ENCODE results near the gene PPP1R14D.

PPP1R14D gene

GRCh38 chr15:40873694-40874561 lies 45.4 kb upstream of the PPP1R14D start, which contains the start of gene RHOV:
Gene RHOV (minus strand): TSS chr15:40874234. CDS start chr15:40874139, 95 bp downstream.
- peaks cover 10% of the 10 kb centered on the region for H3K4me1 ChIP-seq (ENCODE audit: low read length)
- H4K20me1 ChIP-seq (ENCODE audit: insufficient read depth, low read length) = no peaks in the 10 kb centered on the region
- H3F3A ChIP-seq (ENCODE audit: insufficient read depth, low read length) = no peaks in the 10 kb centered on the region
- H3K9ac ChIP-seq (ENCODE audit: low read length) = no peak within 1 kb of the TSS
- H3K36me3 ChIP-seq (replicated peaks; ENCODE audit: insufficient read depth, low read length) = no peaks in the 10 kb centered on the region
- no peaks in the 10 kb centered on the region for H3K9me2 ChIP-seq (replicated peaks; ENCODE audit: insufficient read depth, low read length)
- H3K4me2 ChIP-seq (ENCODE audit: low read depth, low read length) = peak within 1 kb of the TSS; percentile 80
- H3K79me2 ChIP-seq (ENCODE audit: low read length) = no peaks in the 10 kb centered on the region
- H3K9me3 ChIP-seq (replicated peaks; ENCODE audit: insufficient read depth, low read length) = no peaks in the 10 kb centered on the region
- H2AFZ ChIP-seq (ENCODE audit: low read length) = peak within 1 kb of the TSS; percentile 63
- no peaks in the 10 kb centered on the region for H3K27me3 ChIP-seq (replicated peaks; ENCODE audit: insufficient read depth, low read length)
- H3K27ac ChIP-seq (ENCODE audit: low read length) = no peak within 1 kb of the TSS
- peak within 1 kb of the TSS; percentile 52 for H3K4me3 ChIP-seq (ENCODE audit: low read length)
- peak; percentile 35 for DNase-seq
- TF ChIP-seq EZH2phosphoT487 (IDR thresholded peaks at IDR 0.05; ENCODE audit: low read length) = no peak
- peak; percentile 16; the same call in 1 of the 2 replicates for TF ChIP-seq CTCF (IDR thresholded peaks at IDR 0.05; ENCODE audit: low read length)
- TF ChIP-seq EZH2 (optimal IDR thresholded peaks at IDR 0.05; ENCODE audit: low read depth, low read length) = no peak

GRCh38 chr15:40872791-40873693 lies 44.5 kb upstream of the PPP1R14D start:
- Histone ChIP-seq H3K9me3 (replicated peaks; ENCODE audit: insufficient read depth, low read length) (no peaks in the 10 kb centered on the region), H3K27ac (ENCODE audit: low read length) (no peak overlapping the region), H3K4me2 (ENCODE audit: low read depth, low read length) (peak overlapping the region; percentile 80; the same call in 1 of the 2 replicates), H2AFZ (ENCODE audit: low read length) (peak overlapping the region; percentile 63), H3K27me3 (replicated peaks; ENCODE audit: insufficient read depth, low read length) (no peaks in the 10 kb centered on the region), H3K9ac (ENCODE audit: low read length) (no peak overlapping the region), H3F3A (ENCODE audit: insufficient read depth, low read length) (no peaks in the 10 kb centered on the region), H3K36me3 (replicated peaks; ENCODE audit: insufficient read depth, low read length) (no peaks in the 10 kb centered on the region), H3K9me2 (replicated peaks; ENCODE audit: insufficient read depth, low read length) (no peaks in the 10 kb centered on the region), H3K4me1 (ENCODE audit: low read length) (peaks cover 3% of the 10 kb centered on the region; the same call in 1 of the 2 replicates), H3K4me3 (ENCODE audit: low read length) (peak overlapping the region; percentile 52), H3K79me2 (ENCODE audit: low read length) (no peaks in the 10 kb centered on the region), H4K20me1 (ENCODE audit: insufficient read depth, low read length) (no peaks in the 10 kb centered on the region)
- no peak for TF ChIP-seq EZH2 (optimal IDR thresholded peaks at IDR 0.05; ENCODE audit: low read depth, low read length)
- TF ChIP-seq CTCF (IDR thresholded peaks at IDR 0.05; ENCODE audit: low read length) = no peak
- TF ChIP-seq EZH2phosphoT487 (IDR thresholded peaks at IDR 0.05; ENCODE audit: low read length) = no peak
- DNase-seq = no peak

GRCh38 chr15:40871749-40872617 lies 43.5 kb upstream of the PPP1R14D start:
- no peaks in the 10 kb centered on the region for H3K79me2 ChIP-seq (ENCODE audit: low read length)
- no peak overlapping the region for H3K4me3 ChIP-seq (ENCODE audit: low read length)
- H3K9me3 ChIP-seq (replicated peaks; ENCODE audit: insufficient read depth, low read length) = no peaks in the 10 kb centered on the region
- DNase-seq = no peak
- no peak for TF ChIP-seq EZH2 (optimal IDR thresholded peaks at IDR 0.05; ENCODE audit: low read depth, low read length)
- TF ChIP-seq CTCF (IDR thresholded peaks at IDR 0.05; ENCODE audit: low read length) = no peak
- TF ChIP-seq EZH2phosphoT487 (IDR thresholded peaks at IDR 0.05; ENCODE audit: low read length) = no peak
- no peaks in the 10 kb centered on the region for H3K36me3 ChIP-seq (replicated peaks; ENCODE audit: insufficient read depth, low read length)
- no peak overlapping the region for H3K9ac ChIP-seq (ENCODE audit: low read length)
- H3K9me2 ChIP-seq (replicated peaks; ENCODE audit: insufficient read depth, low read length) = no peaks in the 10 kb centered on the region
- H3K27ac ChIP-seq (ENCODE audit: low read length) = no peak overlapping the region
- no peak overlapping the region for H3K4me2 ChIP-seq (ENCODE audit: low read depth, low read length)
- no peaks in the 10 kb centered on the region for H3F3A ChIP-seq (ENCODE audit: insufficient read depth, low read length)
- no peak overlapping the region for H2AFZ ChIP-seq (ENCODE audit: low read length)
- H3K27me3 ChIP-seq (replicated peaks; ENCODE audit: insufficient read depth, low read length) = no peaks in the 10 kb centered on the region
- peaks cover 3% of the 10 kb centered on the region; the same call in 1 of the 2 replicates for H3K4me1 ChIP-seq (ENCODE audit: low read length)
- H4K20me1 ChIP-seq (ENCODE audit: insufficient read depth, low read length) = no peaks in the 10 kb centered on the region

Measured in MM.1S (cell line).